Hindlimb muscle (tissue), 1 donor: ENCODE data around the gene ERCC4. TPM values are rescaled to one million over a fixed set of nuclear protein-coding genes. Genes with fewer than 3 reads are reported as not detected.

Experiments
- DNase-seq: peaks from one replicate; pipeline ENCODE4 v3.0.0-alpha.2; 2013
- polyA plus RNA-seq: library from polyadenylated mRNA; unstranded; fragments of 120-200 nt; gene quantifications from one replicate; pipeline ENCODE4 v1.2.1, GENCODE V29; 2013; ENCODE audit not compliant: insufficient read length

ERCC4 gene
- polyA plus RNA-seq, 1 donor, result 10.4 TPM

DNA sequence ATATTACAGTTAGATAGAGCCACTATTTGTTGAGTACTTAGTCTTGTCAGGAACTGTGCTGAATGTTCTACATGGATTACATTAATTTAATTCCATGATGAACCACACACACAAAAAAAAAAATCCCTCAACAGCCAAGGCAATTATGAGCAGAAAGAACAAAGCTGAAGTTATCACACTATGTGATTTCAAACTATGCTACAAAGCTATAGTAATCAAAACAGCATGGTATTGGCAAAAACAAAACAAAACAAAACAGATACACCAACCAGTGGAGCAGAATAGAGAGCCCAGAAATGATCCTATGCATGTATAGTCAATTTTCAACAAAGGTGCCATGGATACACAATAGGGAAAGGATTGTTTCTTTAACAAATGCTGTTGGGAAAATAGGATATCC lies 8.1 kb upstream of the ERCC4 start:
- DNase-seq, result no peak

DNA sequence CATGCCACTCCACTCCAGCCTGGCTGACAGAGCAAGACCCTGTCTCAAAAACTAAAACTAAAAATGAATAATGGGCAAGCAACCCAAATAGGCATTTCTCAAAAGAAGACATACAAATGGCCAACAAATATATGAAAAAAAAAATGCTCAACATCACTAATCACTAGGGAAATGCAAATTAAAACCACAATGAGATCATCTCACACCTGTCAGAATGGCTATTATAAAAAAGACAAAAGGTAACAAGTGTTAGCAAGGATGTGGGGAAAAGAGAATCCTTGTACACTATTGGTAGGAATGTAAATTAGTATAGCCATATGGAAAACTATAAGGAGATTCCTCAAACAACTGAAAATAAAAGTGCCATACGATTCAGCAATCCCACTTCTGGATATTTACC lies 7.1 kb upstream of the ERCC4 start:
- no peak for DNase-seq

DNA sequence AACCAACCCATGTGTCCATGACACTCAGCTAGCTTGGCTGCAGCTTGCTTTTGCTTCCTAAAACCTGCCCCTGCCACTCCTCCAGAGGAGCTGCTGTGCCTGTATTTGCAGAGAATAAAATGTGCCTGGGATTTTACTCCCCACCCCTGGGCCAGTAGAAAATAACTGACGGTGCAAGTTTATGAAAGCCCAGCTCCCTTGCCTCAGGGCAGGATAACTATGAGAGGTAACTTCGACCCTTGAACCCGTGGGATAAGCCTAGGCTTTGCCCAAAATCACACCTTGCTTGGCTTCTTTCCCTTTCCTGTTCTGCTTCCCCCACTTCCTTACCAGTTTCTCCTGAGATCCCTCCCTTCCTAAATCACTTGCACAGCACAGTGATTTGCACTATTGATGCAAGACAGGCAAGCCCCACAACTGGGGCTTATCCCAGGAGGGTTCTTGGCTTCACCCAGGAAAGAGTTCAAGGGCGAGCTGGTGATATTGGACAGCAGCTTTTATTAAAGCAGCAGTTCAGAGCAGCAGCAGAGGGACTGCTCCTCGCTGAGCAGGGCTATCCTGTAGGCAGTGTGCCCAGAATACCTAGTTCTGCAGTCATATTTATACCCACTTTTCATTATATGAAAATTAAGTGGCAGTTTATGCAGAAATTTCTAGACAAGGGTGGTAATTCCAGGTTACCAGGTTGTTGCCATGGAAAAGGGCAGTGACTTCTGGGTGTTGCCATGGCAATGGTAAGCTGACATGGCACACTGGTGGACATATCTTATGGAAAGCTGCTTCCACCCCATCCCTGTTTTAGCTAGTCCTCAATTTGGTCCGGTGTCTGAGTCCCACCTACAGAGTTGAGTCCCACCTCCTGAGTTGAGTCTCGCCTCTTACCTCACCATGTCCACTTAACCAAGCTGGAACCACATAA lies 6.3 kb upstream of the ERCC4 start:
- no peak for DNase-seq

DNA sequence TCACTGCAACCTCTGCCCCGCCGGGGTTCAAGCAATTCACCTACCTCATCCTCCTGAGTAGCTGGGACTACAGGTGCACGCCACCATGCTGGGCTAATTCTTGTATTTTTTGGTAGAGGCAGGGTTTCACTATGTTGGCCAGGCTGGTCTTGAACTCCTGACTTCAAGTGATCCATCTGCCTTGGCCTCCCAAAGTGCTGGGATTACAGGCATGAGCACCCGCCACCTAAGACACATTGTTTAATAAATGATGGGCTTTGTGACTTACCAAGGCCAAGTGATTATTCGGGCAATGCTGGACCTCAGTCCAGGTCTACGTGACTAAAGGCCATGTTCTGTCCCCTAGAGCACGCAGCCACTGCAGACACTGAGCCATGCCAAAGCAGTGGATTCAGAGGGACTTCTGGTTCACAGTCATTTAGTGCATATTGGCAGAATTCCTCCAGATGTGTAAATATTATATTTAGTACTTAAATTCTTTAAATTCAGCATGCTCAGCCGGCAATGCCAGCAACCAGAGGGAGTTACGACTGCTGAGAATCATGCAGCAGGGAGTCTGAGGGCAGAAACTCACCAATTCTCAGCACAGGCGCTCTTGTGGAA lies 4.8 kb upstream of the ERCC4 start:
- no peak for DNase-seq

DNA sequence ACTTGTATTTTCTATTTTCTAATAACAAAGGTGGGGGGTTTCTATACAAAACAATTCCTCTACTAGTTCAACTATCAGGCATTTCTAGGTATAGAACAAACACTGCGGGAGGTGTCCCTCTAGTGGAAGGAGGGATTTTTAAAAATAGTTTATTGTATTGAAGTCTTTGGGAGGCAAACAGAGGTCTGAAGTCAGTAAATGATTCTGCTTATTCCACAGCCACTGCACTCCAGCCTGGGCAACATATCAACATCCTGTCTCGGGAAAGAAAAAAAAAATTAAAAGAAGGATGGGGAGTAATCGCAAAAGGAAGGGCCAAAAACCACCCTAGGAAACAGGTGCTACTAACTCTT lies 648 bp upstream of the ERCC4 start:
- peak; percentile 28 for DNase-seq

DNA sequence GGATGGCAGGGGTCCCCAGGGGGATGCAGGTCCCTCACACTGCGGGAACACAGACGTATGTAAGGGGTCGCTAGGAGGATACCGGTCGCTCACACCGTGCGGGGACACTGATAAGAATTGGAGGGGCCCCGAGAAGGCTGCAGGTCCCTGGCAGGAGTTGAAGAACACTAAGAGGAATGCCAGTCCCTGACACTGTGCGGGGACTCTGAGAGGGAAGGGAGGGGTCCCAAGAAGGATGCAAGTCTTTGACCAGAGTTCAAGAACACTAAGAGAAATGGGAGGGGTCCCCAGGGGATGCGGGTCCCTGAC lies 510 bp downstream of the ERCC4 start:
- DNase-seq, result no peak

DNA sequence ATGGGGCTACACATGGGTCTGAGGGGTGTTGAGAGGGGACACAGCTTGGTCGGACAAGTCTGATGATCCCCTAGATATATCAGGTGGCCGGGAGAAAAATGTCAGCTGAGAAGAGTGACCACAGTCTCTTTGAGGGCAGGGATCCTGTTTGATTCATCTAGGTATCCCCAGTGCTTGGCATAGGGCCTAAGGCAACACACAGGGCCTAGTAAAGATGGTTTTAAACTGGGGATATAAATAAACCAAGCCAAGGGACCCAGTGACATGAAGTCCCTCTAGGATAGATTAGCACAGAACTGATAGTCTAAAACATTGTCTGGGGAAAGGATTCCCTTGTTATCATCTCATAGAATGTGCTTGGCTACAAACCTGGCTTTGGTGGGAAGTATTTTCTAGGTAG lies 1.4 kb downstream of the ERCC4 start:
- DNase-seq, result no peak

DNA sequence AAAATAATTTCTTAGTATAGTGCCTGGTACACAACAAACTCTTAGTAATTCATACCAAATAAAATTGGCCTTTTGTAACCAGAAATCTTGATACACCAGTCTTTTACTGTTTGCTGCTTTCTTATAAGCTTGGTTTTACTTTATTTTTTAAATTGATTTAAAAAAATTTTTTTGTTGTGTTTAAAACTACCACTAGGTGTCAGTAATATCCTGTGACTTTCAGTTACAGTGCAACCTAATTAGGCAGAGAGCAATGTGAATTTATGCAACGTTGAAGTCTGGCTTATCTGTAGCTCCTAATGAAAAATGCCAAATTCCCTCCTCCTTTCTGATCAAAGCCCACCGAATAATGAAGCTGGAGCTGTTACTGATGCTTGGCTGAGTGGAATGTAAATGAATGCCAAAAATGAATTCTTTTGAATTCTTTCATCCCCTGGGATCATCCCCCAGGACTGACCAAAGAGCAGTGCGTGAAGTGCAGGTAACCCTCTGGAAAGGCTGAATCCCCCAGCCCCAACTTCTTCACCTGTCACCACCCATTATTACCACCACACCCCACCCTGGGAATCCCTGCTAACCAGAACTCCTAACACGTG lies 3.8 kb downstream of the ERCC4 start:
- no peak for DNase-seq

DNA sequence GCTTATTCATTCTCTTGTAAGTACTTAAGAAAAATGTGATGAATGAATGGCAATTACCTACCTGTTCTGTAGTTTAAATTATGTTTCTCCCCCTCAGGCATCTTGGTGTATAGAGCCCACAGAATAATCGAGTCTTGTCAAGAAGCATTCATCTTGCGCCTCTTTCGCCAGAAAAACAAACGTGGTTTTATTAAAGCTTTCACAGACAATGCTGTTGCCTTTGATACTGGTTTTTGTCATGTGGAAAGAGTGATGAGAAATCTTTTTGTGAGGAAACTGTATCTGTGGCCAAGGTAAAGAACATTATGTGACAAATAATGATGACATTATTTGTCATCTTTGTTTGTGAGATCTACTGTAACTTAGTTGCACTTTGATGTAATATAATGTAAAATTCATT lies 6.5 kb downstream of the ERCC4 start:
- no peak for DNase-seq

DNA sequence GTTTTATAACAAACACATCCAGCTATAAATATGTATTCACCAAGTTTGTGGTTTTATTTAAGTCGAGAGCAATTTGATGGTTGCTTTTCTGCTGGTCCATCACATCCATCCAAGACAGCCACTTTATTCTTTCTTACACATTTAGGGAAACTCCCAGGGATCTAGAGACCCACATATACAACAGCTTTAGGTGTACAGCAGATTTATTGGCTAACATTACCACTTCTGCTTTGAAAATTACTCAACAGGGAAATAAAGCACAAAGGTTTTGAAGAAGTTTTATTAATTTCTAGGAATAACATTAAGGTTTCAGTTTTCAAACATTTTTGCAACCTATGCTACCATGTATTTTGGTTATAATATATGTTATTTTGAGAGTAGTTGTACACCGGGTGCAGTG lies 6.9 kb downstream of the ERCC4 start:
- no peak for DNase-seq

DNA sequence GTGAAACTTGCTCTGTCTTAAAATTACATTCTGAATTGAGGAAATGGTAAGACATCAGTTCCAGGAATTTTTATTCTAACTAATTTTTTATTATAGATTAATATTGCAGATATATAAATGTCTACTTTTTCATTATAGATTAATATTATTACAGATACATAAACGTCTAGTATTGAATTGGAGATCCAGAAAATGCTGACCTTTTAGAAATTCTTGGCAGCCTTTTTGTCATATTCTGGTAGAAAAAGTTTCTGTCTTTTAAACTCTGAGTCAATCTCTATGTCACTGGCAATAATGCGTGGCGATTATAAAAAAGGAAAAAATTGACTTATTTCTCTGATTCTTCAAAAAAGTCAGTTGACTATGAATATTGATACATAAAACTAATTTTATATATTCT lies 8.7 kb downstream of the ERCC4 start:
- DNase-seq, result no peak

DNA sequence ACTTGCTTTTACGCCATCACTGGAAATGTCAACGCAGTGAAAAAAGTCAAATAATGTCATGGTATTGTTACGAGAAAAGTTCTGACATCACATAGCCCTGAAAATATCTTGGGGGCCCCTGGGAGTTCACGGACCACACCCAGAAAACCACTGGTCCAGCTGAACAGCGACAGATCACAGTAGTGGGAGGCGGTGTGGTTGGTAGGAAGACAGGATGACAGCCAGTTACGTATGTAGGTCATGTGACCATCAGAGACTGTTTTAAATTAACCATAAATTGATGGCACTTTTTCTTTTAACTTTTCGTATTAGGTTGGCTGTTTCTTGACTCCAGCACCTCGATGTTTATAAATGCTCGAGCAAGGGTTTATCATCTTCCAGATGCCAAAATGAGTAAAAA lies 11.9 kb downstream of the ERCC4 start:
- no peak for DNase-seq

DNA sequence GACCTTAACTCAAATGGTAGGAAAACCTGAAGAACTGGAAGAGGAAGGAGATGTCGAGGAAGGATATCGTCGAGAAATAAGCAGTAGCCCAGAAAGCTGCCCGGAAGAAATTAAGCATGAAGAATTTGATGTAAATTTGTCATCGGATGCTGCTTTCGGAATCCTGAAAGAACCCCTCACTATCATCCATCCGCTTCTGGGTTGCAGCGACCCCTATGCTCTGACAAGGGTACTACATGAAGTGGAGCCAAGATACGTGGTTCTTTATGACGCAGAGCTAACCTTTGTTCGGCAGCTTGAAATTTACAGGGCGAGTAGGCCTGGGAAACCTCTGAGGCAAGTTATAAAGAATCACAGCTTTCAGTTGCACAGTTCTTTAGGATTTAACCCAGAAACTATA lies 15.5 kb downstream of the ERCC4 start:
- DNase-seq, result no peak

DNA sequence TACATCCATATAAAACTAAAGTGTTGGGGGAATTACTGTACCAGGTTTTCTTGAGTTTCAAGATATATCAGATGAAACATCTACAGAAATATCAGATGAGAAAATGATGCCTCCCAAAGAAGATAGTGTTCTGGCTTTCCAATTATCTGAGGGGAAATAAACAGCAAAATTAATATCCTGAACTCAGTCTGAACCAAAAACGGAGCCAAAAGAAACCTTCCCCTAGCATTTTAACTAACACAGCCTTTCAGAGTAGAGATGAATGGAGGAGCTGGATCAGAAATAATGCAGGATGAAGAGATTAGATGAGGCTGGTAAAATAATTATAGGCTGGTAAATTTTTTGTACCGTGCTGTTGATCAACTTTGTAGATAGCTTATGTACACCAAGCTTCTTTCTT lies 16.2 kb downstream of the ERCC4 start:
- DNase-seq, result no peak

DNA sequence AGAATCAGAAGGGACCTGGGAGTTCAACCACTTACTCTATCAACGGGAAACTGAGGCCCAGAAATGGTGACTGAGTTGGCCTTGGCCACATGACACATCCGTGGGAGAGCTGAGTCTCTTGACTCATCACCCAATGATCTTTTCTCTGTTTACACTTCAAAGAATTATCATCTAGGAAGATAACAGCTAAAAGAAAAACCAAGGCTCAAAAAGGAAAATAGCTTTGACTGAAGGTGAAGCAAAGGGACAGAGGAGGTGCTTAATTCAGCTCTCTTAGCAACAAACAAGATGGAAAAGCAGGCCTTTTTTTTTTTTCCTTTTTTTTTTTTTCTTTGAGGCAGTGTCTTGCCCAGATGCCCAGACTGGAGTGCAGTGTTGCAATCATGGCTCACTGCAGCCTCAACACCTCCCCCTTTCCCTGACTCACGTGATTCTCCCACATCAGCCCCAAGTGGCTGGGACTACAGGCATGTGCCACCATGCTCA lies 16.7 kb downstream of the ERCC4 start:
- DNase-seq, result no peak

DNA sequence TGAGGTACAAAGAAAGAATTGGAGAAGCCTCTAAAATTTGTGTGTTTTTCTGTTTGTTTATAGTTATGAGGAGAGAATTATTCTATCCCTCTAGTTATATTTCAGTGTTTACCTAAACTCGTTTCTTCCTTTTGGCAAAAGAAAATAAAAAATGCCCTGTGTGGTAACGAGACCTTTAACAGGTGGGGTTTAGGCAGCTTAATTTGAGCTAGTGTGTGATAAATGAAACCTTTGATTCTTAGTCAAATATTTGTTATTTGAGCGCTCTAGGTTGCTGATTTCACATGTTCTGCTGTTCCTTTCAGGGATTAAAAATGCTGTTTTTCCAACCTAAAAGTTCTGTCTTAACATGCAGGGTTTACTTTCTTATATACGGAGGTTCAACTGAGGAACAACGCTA lies 17.5 kb downstream of the ERCC4 start:
- no peak for DNase-seq

DNA sequence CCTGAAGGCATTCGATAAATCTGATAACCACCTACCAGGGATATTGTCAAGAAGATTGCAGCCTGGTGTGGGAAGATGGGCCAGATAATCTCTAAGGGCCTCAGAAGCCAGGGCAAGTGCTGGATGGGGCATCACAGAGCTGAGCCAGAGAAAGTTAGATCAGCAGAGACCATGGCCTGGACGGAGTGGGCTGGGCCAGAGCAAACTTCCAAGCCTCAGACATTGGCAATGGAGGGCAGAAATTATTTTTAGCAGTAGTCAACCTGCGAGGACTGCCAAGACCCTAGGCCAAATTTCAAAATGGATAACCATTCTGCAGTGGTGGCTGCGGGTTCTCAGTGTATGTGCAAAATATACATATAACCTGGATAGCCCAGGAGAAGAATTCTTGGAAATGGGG lies 18.5 kb downstream of the ERCC4 start:
- no peak for DNase-seq

DNA sequence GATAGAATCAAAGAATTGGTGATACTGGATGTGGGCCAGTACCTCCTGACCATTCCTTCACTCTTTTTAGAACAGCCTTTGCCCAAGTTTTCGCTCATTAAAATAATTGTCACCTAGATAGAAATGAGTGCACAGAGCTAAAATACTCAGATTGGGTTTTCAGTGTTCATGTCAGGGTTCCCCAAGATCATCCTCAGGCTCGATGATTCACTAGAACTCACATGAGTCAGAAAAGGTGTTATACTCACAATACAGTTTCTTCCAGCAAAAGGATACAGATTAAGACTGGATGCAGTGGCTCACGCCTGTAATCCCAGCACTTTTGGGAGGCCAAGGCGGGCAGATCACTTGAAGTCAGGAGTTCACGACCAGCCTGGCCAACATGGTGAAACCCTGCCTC lies 19.9 kb downstream of the ERCC4 start:
- no peak for DNase-seq

DNA sequence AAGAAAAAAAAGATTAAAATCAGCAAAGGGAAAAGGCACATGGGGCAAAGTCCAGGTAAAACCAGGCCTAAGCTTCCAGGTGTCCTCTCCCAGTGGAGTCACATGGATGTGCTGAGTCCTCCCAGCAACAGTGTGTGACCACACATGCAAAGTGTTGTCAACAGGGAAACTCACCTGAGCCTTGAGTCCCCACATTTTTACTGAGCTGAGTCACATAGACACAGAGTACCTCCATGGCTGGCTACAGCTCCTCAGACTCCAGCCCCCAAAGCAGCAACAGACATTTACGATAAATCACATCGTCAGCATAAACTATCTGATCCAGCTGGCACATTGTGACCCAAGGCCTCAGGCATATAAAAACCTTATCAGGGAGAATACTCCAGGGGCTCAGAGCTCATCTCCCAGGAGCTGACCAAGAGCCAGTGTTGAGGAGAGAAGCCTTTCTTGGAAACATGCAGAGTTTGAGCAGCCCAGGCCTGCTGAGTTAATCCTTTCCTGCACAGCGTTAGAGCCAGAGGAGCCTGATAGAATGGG lies 20.5 kb downstream of the ERCC4 start:
- DNase-seq, result no peak

DNA sequence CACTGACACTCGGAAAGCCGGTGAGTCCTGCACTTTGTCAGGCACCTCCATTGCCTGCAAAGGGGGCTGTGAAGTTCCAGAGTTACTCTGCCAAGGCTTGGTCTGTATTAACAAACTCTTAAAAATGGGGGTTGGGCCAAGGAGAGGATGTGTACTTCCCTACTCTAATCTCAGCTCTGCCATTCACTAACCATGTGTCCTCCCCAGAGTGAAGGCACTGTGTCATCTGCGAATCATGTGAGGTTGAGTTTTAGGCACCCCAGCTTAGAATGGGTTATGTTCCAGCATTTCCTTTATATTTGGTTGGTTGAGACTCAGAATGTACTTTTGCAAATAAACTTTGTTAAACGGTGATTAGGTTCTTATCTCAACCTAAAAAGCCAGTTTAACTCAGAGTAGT lies 24.9 kb downstream of the ERCC4 start:
- no peak for DNase-seq

DNA sequence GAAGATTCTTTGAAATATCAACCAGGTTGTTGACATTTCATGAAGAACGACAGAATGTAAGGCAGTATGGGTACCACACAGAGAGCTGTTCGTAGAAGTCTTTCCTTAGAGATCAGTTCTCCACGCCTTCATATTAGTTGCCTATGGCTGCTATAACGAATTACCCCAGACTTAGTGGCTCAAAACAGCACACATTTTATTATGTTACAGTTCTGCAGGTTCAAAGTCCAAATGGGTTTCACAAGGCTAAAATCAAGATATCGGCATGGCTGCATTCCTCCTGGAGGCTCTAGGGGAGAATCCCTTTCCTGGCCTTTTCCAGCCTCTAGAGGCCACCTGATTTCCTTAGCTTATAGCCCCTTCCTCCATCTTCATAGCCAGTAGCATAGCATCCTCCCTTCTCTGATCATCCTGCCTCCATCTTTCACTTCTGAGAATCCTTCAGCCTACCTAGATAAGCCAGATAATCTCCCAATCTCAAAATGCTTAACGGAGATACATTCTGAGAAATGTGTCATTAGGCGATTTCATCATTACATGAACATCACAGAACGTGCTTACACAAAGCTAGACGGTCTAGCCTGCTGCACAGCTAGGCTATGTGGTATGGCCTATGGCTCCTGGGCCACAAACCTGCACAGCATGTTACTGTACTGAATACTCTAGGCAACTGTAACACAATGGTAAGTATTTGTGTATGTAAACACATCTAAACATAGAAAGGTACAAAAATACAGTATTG lies 26.0 kb downstream of the ERCC4 start:
- DNase-seq, result no peak

DNA sequence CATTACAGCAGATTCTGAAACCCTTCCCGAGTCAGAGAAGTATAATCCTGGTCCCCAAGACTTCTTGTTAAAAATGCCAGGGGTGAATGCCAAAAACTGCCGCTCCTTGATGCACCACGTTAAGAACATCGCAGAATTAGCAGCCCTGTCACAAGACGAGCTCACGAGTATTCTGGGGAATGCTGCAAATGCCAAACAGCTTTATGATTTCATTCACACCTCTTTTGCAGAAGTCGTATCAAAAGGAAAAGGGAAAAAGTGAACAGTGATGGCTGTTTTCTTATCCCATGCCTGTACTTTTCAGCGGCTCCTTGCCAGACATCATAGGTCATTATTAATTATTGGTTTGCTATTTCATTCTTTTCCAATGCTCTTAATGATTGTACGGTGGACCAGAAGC lies 28.1 kb downstream of the ERCC4 start:
- no peak for DNase-seq
